HepG2 (cell line): ENCODE results near the gene FFAR1. TPM values are rescaled to one million over a fixed set of nuclear protein-coding genes. Genes with fewer than 3 reads are reported as not detected.

Source experiments
- ATAC-seq: fragments of 200-7000 bp; cut with Tn5 transposase; 3 replicates; pipeline ENCODE4 v1.9.1; 2020; ENCODE audit warnings: mild to moderate bottlenecking, moderate library complexity
- BruUV-seq: library from RNA; stranded (reverse); fragments of 400-500 nt; replicated peaks from 2 replicates; lab custom pipeline; 2021; lab: Mats Ljungman, UMichigan
- CTCF ChIA-PET: fragments of 300-600 bp; formaldehyde crosslinking; extraction: SDS; loops from one replicate; lab custom pipeline; 2021; ENCODE audit warnings: low total read pairs, inconsistent platforms, low intra/inter-chr PET ratio; lab: Yijun Ruan, JAX
- POLR2A ChIA-PET: fragments of 350-600 bp; sonication (Branson Sonifier 250); formaldehyde crosslinking; loops from one replicate; lab custom pipeline; 2020; ENCODE audit warnings: antibody characterized with exemption, inconsistent platforms; lab: Yijun Ruan, JAX
- DNase-seq: peaks from one replicate; pipeline ENCODE4 v3.0.0-alpha.2; 2015; ENCODE audit warnings: low spot score
- FAIRE-seq: peaks from 3 replicates; lab custom pipeline; 2011; peaks lifted over from hg19 to GRCh38; lab: Jason Lieb, UNC
- H2AFZ ChIP-seq: one replicate; pipeline ENCODE4 v1.6.1; 2011; ENCODE audit warnings: low read length, inconsistent platforms
- H3K27ac ChIP-seq: fragments of 300-600 bp; 3 replicates; pipeline ENCODE4 v1.8.0; 2011; ENCODE audit warnings: mixed run types, mild to moderate bottlenecking, mixed read lengths, low read length, inconsistent platforms; ENCODE audit not compliant: insufficient read depth; ENCODE audit errors: extremely low read length
- H3K27me3 ChIP-seq, 2 experiments: fragments of 200-600 bp in 1 of 2; 2 replicates in 1 of 2; 3 replicates in 1 of 2; pipeline versions ENCODE4 v1.6.0 to v1.8.0; 2011; ENCODE audit warnings: low read length in 2 of 2, mild to moderate bottlenecking in 2 of 2, moderate library complexity in 2 of 2, inconsistent platforms in 1 of 2; ENCODE audit not compliant: insufficient read depth in 2 of 2, control insufficient read depth in 1 of 2
- H3K36me3 ChIP-seq, 2 experiments: fragments of 200-600 bp in 1 of 2; replicated peaks in 1 of 2; 2 replicates in 1 of 2; 3 replicates in 1 of 2; pipeline versions ENCODE4 v1.5.1 to v1.8.0; 2011; ENCODE audit warnings: low read length in 2 of 2, inconsistent platforms in 1 of 2; ENCODE audit not compliant: insufficient read depth in 2 of 2, control insufficient read depth in 1 of 2
- H3K4me1 ChIP-seq: 2 replicates; pipeline ENCODE4 v1.5.1; 2012; ENCODE audit warnings: low read length, inconsistent platforms; ENCODE audit not compliant: insufficient read depth
- H3K4me2 ChIP-seq: 2 replicates; pipeline ENCODE4 v1.6.0; 2011; ENCODE audit warnings: low read depth, low read length, inconsistent platforms
- H3K4me3 ChIP-seq, 3 experiments: fragments of 200-600 bp in 1 of 3; sonication (generic), shearing (Covaris generic) in 1 of 3; replicated peaks in 1 of 3; 2 replicates each; pipeline ENCODE4 v1.5.1; 2011 to 2016; ENCODE audit warnings: low read length in 3 of 3, inconsistent platforms in 2 of 3, low read depth in 2 of 3, mild to moderate bottlenecking in 2 of 3, control low read depth in 1 of 3, mixed read lengths in 1 of 3; ENCODE audit not compliant: insufficient read depth in 1 of 3
- H3K79me2 ChIP-seq: one replicate; pipeline ENCODE4 v1.6.1; 2011; ENCODE audit warnings: low read length, inconsistent platforms; ENCODE audit not compliant: insufficient read depth
- H3K9ac ChIP-seq: 2 replicates; pipeline ENCODE4 v1.6.0; 2011; ENCODE audit warnings: mild to moderate bottlenecking, low read depth, low read length, inconsistent platforms; ENCODE audit not compliant: insufficient read depth
- H3K9me3 ChIP-seq: 2 replicates; pipeline ENCODE4 v1.5.1; 2012; ENCODE audit warnings: mild to moderate bottlenecking, low read length
- H4K20me1 ChIP-seq: 2 replicates; pipeline ENCODE4 v1.6.0; 2011; ENCODE audit warnings: inconsistent platforms, mild to moderate bottlenecking, low read length, moderate library complexity; ENCODE audit not compliant: insufficient read depth
- SRSF9 ChIP-seq: fragments of 200-400 bp; formaldehyde crosslinking; IDR thresholded peaks from 2 replicates; pipeline ENCODE4 v1.6.1; 2018; ENCODE audit warnings: borderline replicate concordance, mild to moderate bottlenecking, low read depth, low read length; ENCODE audit not compliant: insufficient read depth, poor library complexity, severe bottlenecking
- SSRP1 ChIP-seq: IDR thresholded peaks from 2 replicates; pipeline ENCODE4 v1.6.1; 2016; ENCODE audit warnings: control low read depth
- ZBTB40 ChIP-seq, 2 experiments: fragments of 450-650 bp in 1 of 2; sonication (generic) in 1 of 2; formaldehyde crosslinking in 1 of 2; IDR thresholded peaks; 2 replicates each; pipeline versions ENCODE4 v1.6.1 to v1.8.0; 2016 to 2022; ENCODE audit warnings: antibody characterized with exemption in 1 of 2, mild to moderate bottlenecking in 1 of 2, missing genetic modification reagents in 1 of 2
- ZFP36L1 ChIP-seq: sonication (generic); formaldehyde crosslinking; IDR thresholded peaks from 2 replicates; pipeline ENCODE4 v1.8.0; 2022; ENCODE audit warnings: mild to moderate bottlenecking, missing genetic modification reagents, moderate library complexity
- ZNF879 ChIP-seq: sonication (generic); formaldehyde crosslinking; IDR thresholded peaks from 2 replicates; pipeline ENCODE4 v1.8.1; 2023; ENCODE audit warnings: missing genetic modification reagents
- WGBS: methylation state at CpG from one replicate; pipeline ENCODE4 v1.1.6; 2017; ENCODE audit warnings: low lambda C conversion rate; 5-methylcytosine and 5-hydroxymethylcytosine counted together
- in situ Hi-C: cut with HindIII; loops from 2 replicates; pipeline ENCODE4 v1.10.0; 2017; ENCODE audit warnings: low pct_unique_long_range_greater_than_20kb; ENCODE audit not compliant: extremely low pct_ligation_motif_present
- intact Hi-C: fragments of 100-400 bp; cut with micrococcal nuclease; formaldehyde crosslinking; loops from one replicate; pipeline ENCODE4 v1.10.0; 2022; ENCODE audit not compliant: unreplicated experiment
- polyA plus RNA-seq, 8 experiments: library from polyadenylated mRNA; depleted of rRNA in 3 of 8; stranded (reverse) in 7 of 8; unstranded in 1 of 8; fragments of >200 nt; fragmentation: Illumina TruSeq in 4 of 8; extraction: Trizol in 4 of 8; gene quantifications; 2 replicates each; pipeline versions ENCODE4 v1.2.1 to v1.2.3, GENCODE V29; 2011 to 2016; ENCODE audit warnings: low read depth in 4 of 8, missing spikeins in 1 of 8, mixed read lengths in 1 of 8; ENCODE audit not compliant: insufficient read depth in 1 of 8
- total RNA-seq, 5 experiments: library from RNA; depleted of rRNA; stranded (reverse); fragments of >200 nt; fragmentation: Illumina TruSeq; extraction: Trizol; gene quantifications; 2 replicates each; pipeline ENCODE4 v1.2.3, GENCODE V29; 2016; ENCODE audit warnings: low read depth in 1 of 5

The FFAR1 gene
- total and polyA plus RNA-seq, 2 of the 13 experiments (the other 11 are each of a cell fraction or from before 2014, with no cell fraction given), result not detected

GRCh38 chr19:35313587-35313986, 34.1 kb upstream of the FFAR1 start:
- no peak overlapping the region for H3K4me3 ChIP-seq
- H3K9me3 ChIP-seq, result no peaks in the 10 kb centered on the region
- peaks cover 99% of the 10 kb centered on the region for H3K4me1 ChIP-seq
- H4K20me1 ChIP-seq, result no peaks in the 10 kb centered on the region
- TF ChIP-seq SRSF9 (no peak), SSRP1 (CRISPR knock-in tag) (no peak), ZNF879 (CRISPR knock-in tag) (no peak), ZBTB40 (IDR thresholded peaks at IDR 0.05) (no peak), ZBTB40 (CRISPR knock-in tag; IDR thresholded peaks at IDR 0.05) (no peak), ZFP36L1 (CRISPR knock-in tag) (no peak)
- TF ChIP-seq, all 625 proteins: peak for 0
- no peak overlapping the region for H3K9ac ChIP-seq
- ChIA-PET POLR2A (no interaction called here), CTCF (no interaction called here)
- in situ Hi-C loops (no loop called here), intact Hi-C loops (no loop called here)
- no peak overlapping the region for H3K4me2 ChIP-seq
- WGBS, result 86% methylated on average over 6 of the region's 7 CpGs
- H2AFZ ChIP-seq, result no peak overlapping the region
- BruUV-seq, result no TSS peak
- DNase-seq (no peak), ATAC-seq (no peak), FAIRE-seq (no peak)
- no peaks in the 10 kb centered on the region for H3K27me3 ChIP-seq
- no peaks in the 10 kb centered on the region for H3K79me2 ChIP-seq
- no peaks in the 10 kb centered on the region for H3K36me3 ChIP-seq
- no peak overlapping the region for H3K27ac ChIP-seq
